IPS-20b (cell line): Measurements from ENCODE around the gene KRT12.
"Not testable (repeated sequence)": the region's sequence is repeated elsewhere in the genome, so short reads cannot be mapped to it uniquely, and the experiment has no call there.

Experiments
- H3K27ac ChIP-seq: one replicate; pipeline ENCODE4 v1.5.1; 2013; ENCODE audit warnings: low read length
- H3K27me3 ChIP-seq: 2 replicates; pipeline ENCODE4 v1.6.1; 2013; ENCODE audit warnings: mild to moderate bottlenecking, low read length, inconsistent platforms; ENCODE audit not compliant: insufficient read depth
- H3K36me3 ChIP-seq: 2 replicates; pipeline ENCODE4 v1.6.1; 2013; ENCODE audit warnings: low read depth, mild to moderate bottlenecking, inconsistent platforms, low read length, moderate library complexity; ENCODE audit not compliant: insufficient read depth
- H3K4me1 ChIP-seq: 2 replicates; pipeline ENCODE4 v1.6.1; 2013; ENCODE audit warnings: mild to moderate bottlenecking, control low read depth, inconsistent platforms, low read length, moderate library complexity; ENCODE audit not compliant: insufficient read depth
- H3K4me3 ChIP-seq: 2 replicates; pipeline ENCODE4 v1.5.1; 2013; ENCODE audit warnings: mild to moderate bottlenecking, low read length, inconsistent platforms
- H3K9ac ChIP-seq: 2 replicates; pipeline ENCODE4 v1.6.1; 2013; ENCODE audit warnings: low read depth, mild to moderate bottlenecking, inconsistent platforms, low read length, moderate library complexity
- H3K9me3 ChIP-seq: 2 replicates; pipeline ENCODE4 v1.6.1; 2013; ENCODE audit warnings: mild to moderate bottlenecking, low read depth, low read length, inconsistent platforms; ENCODE audit not compliant: insufficient read depth

KRT12 gene

DNA sequence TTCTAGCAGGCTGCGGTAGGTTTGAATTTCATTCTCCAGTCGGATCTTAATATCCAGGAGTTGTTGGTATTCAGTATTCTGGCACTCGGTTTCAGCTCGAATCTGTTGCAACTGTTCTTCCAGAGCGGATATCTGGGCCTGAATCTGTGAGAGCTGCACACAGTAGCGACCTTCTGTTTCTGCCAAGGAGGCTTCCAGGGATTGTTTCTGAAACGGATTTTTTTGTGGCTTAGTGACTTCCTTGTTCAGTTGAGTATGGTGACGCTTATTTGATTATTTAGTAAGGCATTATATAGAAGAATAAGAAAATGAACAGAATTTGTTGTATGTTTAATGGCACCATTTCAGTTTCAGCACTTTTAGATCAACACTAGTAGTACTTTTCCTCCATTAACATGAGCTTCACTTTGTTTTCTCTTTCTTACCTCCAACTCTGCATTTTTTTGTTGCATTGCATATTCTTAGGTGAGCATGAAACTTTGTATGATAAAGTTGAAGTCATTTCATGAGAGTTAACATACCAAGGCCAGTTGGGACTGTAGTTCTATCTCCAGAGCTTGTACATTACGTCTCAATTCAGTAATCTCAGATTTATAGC, 47.4 kb downstream of the KRT12 start:
- no peaks in the 10 kb centered on the region for H3K9me3 ChIP-seq
- peak overlapping the region; percentile 71 for H3K9ac ChIP-seq
- H3K36me3 ChIP-seq = peaks cover 6% of the 10 kb centered on the region; the same call in 1 of the 2 replicates
- 0 out of 2 replicates have a peak, but pooled peaks cover 14% of the 10 kb centered on the region for H3K27me3 ChIP-seq
- H3K4me3 ChIP-seq = peak overlapping the region; percentile 82
- no peak overlapping the region for H3K27ac ChIP-seq
- H3K4me1 ChIP-seq = no peaks in the 10 kb centered on the region; the same call in 1 of the 2 replicates

DNA sequence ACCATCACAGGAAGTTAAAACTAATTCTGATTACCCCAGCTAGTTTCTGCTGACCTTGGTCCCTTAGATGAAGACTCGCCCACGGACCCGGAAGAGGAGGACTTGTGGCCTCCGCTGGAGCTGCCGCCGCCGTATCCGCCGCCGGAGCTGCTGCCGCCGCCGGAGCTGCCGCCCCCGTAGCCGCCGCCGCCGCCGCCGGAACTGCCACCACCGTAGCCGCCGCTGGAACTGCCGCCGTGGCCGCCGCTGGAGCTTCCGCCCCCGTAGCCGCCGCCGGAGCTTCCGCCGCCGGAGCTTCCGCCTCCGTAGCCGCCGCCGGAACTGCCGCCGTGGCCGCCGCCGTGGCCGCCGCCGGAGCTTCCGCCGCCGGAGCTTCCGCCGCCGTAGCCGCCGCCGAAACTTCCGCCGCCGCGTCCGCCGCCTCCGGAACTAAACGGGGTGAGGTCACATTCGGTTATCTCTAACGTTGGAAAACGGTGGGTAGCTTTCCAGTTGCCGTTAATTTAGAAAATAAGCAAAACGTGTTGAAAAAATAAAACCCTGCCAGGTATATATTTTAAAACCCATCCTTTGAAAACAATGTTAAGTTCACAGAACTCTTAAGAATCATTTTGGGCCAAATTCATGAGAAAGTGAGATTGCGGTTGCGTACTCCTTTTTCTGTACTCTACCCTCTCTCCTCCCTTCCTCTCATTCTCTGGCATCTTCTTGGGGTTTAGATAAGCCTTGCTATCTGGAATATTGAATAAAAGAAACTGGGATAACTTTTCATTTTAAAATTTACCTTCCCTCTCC, 48.1 kb downstream of the KRT12 start:
- 0 out of 2 replicates have a peak, but pooled peaks cover 14% of the 10 kb centered on the region for H3K27me3 ChIP-seq
- peak overlapping the region; percentile 92 for H3K9ac ChIP-seq
- H3K4me1 ChIP-seq = no peaks in the 10 kb centered on the region; the same call in 1 of the 2 replicates
- peaks cover 6% of the 10 kb centered on the region; the same call in 1 of the 2 replicates for H3K36me3 ChIP-seq
- no peak overlapping the region for H3K27ac ChIP-seq
- no peaks in the 10 kb centered on the region for H3K9me3 ChIP-seq
- H3K4me3 ChIP-seq = peak overlapping the region; percentile 100

DNA sequence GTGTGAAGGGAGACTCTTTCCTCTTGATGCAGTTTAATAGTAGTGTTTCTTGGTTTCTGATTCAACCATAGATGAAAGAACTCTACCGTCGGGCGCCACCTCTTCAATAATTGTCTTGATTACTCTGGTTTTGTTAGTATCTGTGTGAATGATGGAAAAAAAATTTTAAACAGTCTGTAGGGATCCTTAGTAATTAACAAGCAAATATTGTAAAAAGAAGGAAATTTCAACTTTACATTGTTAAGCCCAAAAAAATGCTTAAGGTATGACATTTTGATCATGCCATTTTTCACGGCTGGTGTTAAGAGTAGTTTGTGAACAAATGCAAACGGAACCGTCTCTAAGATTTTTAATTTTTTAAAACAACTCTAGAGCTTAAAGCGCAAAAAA, 48.7 kb downstream of the KRT12 start:
- Histone ChIP-seq H3K9me3 (no peaks in the 10 kb centered on the region), H3K9ac (peak overlapping the region; percentile 92), H3K4me3 (peak overlapping the region; percentile 100), H3K27ac (no peak overlapping the region), H3K36me3 (peaks cover 6% of the 10 kb centered on the region; the same call in 1 of the 2 replicates), H3K4me1 (no peaks in the 10 kb centered on the region; the same call in 1 of the 2 replicates), H3K27me3 (peaks cover 20% of the 10 kb centered on the region; the same call in 1 of the 2 replicates)

DNA sequence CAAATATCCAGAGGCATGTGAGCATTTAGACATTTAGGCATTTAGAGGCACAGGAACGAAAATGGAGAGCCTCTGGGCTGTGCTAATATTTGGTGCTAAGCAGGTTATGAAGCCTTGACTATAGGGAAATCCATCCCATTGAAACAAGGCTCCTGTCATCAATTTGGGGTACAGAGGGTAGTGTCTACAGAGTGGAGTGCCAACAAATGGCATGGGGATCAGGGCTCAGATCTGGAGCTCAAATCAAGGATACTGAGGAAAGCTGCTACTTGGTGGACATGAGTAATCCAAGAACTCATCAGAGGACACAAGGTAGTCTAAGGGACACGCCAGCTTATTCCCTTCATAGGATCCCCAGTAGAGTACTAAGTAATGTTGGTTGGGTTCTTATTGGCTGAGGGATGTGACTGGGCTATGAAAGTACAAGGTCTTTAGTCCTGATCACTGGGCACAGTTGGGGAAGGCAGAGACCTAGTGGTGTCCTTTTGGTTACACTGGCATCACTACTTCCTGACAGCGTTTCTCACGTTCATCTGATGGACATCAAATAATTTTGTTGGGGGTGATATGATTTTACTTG, 49.8 kb downstream of the KRT12 start:
- no peak overlapping the region for H3K9ac ChIP-seq
- H3K27ac ChIP-seq = no peak overlapping the region

DNA sequence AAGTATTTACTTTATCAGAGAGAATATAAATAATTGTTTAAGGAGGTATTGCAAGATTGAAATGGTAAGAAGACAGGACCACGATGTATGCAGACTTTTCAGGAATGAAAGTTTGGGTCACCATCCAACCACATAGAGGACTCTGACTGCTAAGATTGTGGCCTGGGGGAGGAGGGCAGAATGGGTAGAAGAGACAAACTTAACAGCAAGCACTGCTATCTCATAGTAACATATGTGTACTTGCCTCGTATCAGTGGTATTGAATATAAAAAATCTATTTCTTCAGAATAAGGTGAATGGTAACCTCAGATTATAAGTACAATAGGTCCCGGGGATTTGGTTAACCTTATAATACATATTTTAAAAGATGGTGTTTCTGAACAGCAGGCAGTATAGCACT, 50.5 kb downstream of the KRT12 start:
- no peak overlapping the region for H3K27ac ChIP-seq
- H3K36me3 ChIP-seq = peaks cover 6% of the 10 kb centered on the region; the same call in 1 of the 2 replicates
- no peak overlapping the region for H3K4me3 ChIP-seq
- H3K9ac ChIP-seq = no peak overlapping the region
- peaks cover 33% of the 10 kb centered on the region; the same call in 1 of the 2 replicates for H3K27me3 ChIP-seq
- H3K4me1 ChIP-seq = no peaks in the 10 kb centered on the region; the same call in 1 of the 2 replicates
- H3K9me3 ChIP-seq = no peaks in the 10 kb centered on the region

More for the DNA sequence above, 49.8 kb downstream of the KRT12 start:
- H3K36me3 ChIP-seq = peaks cover 6% of the 10 kb centered on the region; the same call in 1 of the 2 replicates
- peaks cover 29% of the 10 kb centered on the region; the same call in 1 of the 2 replicates for H3K27me3 ChIP-seq
- no peaks in the 10 kb centered on the region; the same call in 1 of the 2 replicates for H3K4me1 ChIP-seq
- H3K4me3 ChIP-seq = no peak overlapping the region
- H3K9me3 ChIP-seq = no peaks in the 10 kb centered on the region

DNA sequence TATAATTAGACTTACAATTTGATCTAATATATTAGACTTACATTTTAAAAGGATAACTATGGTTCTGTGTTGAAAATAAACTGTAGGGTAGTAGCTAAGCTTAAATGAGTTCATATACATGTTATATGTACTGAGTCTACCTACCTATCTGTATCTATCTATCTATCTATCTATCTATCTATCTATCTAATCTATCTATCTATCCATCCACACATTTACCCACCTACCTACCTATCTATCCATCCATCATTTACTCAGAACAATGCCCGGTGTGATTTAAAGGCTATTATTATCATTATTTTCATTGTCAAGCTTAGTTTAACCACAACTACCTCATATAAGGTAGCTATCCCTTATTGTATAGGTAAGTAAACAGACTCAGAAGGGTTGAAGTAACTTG, 51.6 kb downstream of the KRT12 start:
- H3K9ac ChIP-seq = no peak overlapping the region
- H3K9me3 ChIP-seq = no peaks in the 10 kb centered on the region
- no peak overlapping the region for H3K4me3 ChIP-seq
- H3K27me3 ChIP-seq = peaks cover 42% of the 10 kb centered on the region
- H3K36me3 ChIP-seq = peaks cover 6% of the 10 kb centered on the region; the same call in 1 of the 2 replicates
- no peaks in the 10 kb centered on the region; the same call in 1 of the 2 replicates for H3K4me1 ChIP-seq
- H3K27ac ChIP-seq = no peak overlapping the region

DNA sequence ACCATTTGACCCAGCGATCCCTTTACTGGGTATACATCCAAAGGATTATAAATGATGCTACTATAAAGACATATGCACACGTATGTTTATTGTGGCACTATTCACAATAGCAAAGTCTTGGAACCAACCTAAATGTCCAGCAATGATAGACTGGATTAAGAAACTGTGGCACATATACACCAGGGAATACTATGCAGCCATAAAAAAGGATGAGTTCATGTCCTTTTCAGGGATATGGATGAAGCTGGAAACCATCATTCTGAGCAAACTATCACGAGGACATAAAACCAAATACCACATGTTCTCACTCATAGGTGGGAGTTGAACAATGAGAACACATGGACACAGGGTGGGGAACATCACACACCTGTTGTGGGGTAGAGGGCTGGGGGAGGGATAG, 52.4 kb downstream of the KRT12 start:
- not testable (repeated sequence) for H3K9ac ChIP-seq, H3K4me3 ChIP-seq, H3K9me3 ChIP-seq, H3K4me1 ChIP-seq, H3K36me3 ChIP-seq, H3K27ac ChIP-seq
- peaks cover 44% of the 10 kb centered on the region for H3K27me3 ChIP-seq

DNA sequence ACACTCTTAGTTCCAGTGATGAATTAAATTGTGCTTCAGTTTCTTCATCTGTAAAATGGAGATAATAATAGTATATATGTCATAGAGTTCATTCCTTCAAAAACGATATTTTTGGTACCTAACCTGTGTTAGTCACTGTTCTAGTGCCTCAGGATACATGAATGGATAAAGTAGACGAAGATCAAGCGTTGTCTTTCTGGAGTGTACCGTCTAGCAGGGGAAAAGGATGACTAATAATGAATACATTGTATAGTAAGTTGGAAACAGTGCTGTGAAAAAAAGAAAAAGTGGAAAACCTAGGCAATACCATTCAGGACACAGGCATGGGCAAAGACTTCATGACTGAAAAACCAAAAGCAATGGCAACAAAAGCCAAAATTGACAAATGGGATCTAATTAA, 53.2 kb downstream of the KRT12 start:
- Histone ChIP-seq H3K9ac (no peak overlapping the region), H3K4me3 (no peak overlapping the region), H3K36me3 (peaks cover 6% of the 10 kb centered on the region; the same call in 1 of the 2 replicates), H3K27ac (no peak overlapping the region), H3K4me1 (no peaks in the 10 kb centered on the region; the same call in 1 of the 2 replicates), H3K27me3 (peaks cover 52% of the 10 kb centered on the region), H3K9me3 (no peaks in the 10 kb centered on the region)

DNA sequence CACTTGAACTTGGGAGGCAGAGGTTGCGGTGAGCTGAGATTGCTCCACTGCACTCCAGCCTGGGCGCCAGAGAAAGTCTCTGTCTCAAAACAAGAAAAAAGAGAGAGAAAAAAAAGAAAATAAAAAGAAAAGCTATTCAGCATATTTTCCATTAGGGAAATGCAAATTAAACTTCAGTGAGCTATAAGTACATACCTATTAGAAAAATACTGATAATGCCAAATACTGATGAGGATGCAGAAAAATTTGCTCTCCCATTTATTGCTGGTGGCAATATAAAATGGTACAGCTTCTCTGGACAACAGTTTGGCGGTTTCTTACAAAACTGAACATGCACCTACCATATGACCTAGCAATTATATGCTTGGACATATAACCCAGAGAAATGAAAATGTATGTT, 54.4 kb downstream of the KRT12 start:
- no peak overlapping the region for H3K4me3 ChIP-seq
- H3K9me3 ChIP-seq = no peaks in the 10 kb centered on the region
- H3K36me3 ChIP-seq = peaks cover 6% of the 10 kb centered on the region; the same call in 1 of the 2 replicates
- H3K4me1 ChIP-seq = no peaks in the 10 kb centered on the region
- no peak overlapping the region for H3K27ac ChIP-seq
- peaks cover 63% of the 10 kb centered on the region for H3K27me3 ChIP-seq
- no peak overlapping the region for H3K9ac ChIP-seq
